OCI-LY1 (cell line): ENCODE results near the gene IFNGR1.

Source experiments
- H2AFZ ChIP-seq: fragments of 200-600 bp; sonication (generic), shearing (Covaris generic); 2 replicates; pipeline ENCODE4 v1.6.0; 2014; ENCODE audit warnings: antibody characterized with exemption, mild to moderate bottlenecking, low read length
- H3F3A ChIP-seq: fragments of 200-600 bp; sonication (generic), shearing (Covaris generic); 2 replicates; pipeline ENCODE4 v1.6.0; 2014; ENCODE audit warnings: mild to moderate bottlenecking, antibody characterized with exemption, low read length, moderate library complexity; ENCODE audit not compliant: insufficient read depth
- H3K27ac ChIP-seq: fragments of 200-600 bp; sonication (generic); 2 replicates; pipeline ENCODE4 v1.5.1; 2014; ENCODE audit warnings: low read length, mixed run types, mild to moderate bottlenecking, low read depth; ENCODE audit not compliant: poor library complexity, severe bottlenecking
- H3K27me3 ChIP-seq: fragments of 200-600 bp; sonication (generic); 2 replicates; pipeline ENCODE4 v1.6.0; 2014; ENCODE audit warnings: antibody characterized with exemption, mild to moderate bottlenecking, low read length, moderate library complexity; ENCODE audit not compliant: insufficient read depth
- H3K36me3 ChIP-seq: fragments of 200-600 bp; sonication (generic); 2 replicates; pipeline ENCODE4 v1.6.1; 2014; ENCODE audit warnings: mild to moderate bottlenecking, antibody characterized with exemption, low read length, moderate library complexity, mixed read lengths; ENCODE audit not compliant: insufficient read depth
- H3K4me1 ChIP-seq: fragments of 200-600 bp; sonication (generic); 2 replicates; pipeline ENCODE4 v1.5.1; 2014; ENCODE audit warnings: mild to moderate bottlenecking, low read length, moderate library complexity; ENCODE audit not compliant: insufficient read depth, severe bottlenecking
- H3K4me2 ChIP-seq: fragments of 200-600 bp; sonication (generic), shearing (Covaris generic); 2 replicates; pipeline ENCODE4 v1.6.1; 2014; ENCODE audit warnings: low read length
- H3K4me3 ChIP-seq: fragments of 200-600 bp; sonication (generic); 2 replicates; pipeline ENCODE4 v1.5.1; 2014; ENCODE audit warnings: low read length, low read depth, mild to moderate bottlenecking, mixed read lengths; ENCODE audit not compliant: poor library complexity, severe bottlenecking
- H3K79me2 ChIP-seq: fragments of 200-600 bp; shearing (Covaris generic); 2 replicates; pipeline ENCODE4 v1.6.1; 2016; ENCODE audit warnings: mixed run types, low read length, mixed read lengths; ENCODE audit not compliant: insufficient read depth
- H3K9ac ChIP-seq: fragments of 200-600 bp; sonication (generic), shearing (Covaris generic); 2 replicates; pipeline ENCODE4 v1.6.1; 2014; ENCODE audit warnings: mild to moderate bottlenecking, low read length, mixed read lengths
- H3K9me2 ChIP-seq: fragments of 200-600 bp; sonication (generic), shearing (Covaris generic); 2 replicates; pipeline ENCODE4 v1.6.1; 2014; ENCODE audit warnings: low read depth, mild to moderate bottlenecking, low read length, mixed read lengths
- H3K9me3 ChIP-seq: fragments of 200-600 bp; shearing (Covaris generic); 2 replicates; pipeline ENCODE4 v1.6.1; 2014; ENCODE audit warnings: low read length, mixed read lengths
- H4K20me1 ChIP-seq: fragments of 200-600 bp; sonication (generic), shearing (Covaris generic); 2 replicates; pipeline ENCODE4 v1.6.0; 2016; ENCODE audit warnings: mild to moderate bottlenecking, low read length; ENCODE audit not compliant: insufficient read depth
- CTCF ChIP-seq: fragments of 200-600 bp; sonication (generic), shearing (Covaris generic); IDR thresholded peaks from 2 replicates; pipeline ENCODE4 v1.5.1; 2017; ENCODE audit warnings: mild to moderate bottlenecking, antibody characterized with exemption, low read length, moderate library complexity, mixed read lengths
- EZH2 ChIP-seq: fragments of 200-600 bp; sonication (generic), shearing (Covaris generic); IDR thresholded peaks from 2 replicates; pipeline ENCODE4 v1.8.0; 2017; ENCODE audit warnings: borderline replicate concordance, mixed run types, mild to moderate bottlenecking, antibody characterized with exemption, low read length, moderate library complexity, mixed read lengths

The IFNGR1 gene

DNA sequence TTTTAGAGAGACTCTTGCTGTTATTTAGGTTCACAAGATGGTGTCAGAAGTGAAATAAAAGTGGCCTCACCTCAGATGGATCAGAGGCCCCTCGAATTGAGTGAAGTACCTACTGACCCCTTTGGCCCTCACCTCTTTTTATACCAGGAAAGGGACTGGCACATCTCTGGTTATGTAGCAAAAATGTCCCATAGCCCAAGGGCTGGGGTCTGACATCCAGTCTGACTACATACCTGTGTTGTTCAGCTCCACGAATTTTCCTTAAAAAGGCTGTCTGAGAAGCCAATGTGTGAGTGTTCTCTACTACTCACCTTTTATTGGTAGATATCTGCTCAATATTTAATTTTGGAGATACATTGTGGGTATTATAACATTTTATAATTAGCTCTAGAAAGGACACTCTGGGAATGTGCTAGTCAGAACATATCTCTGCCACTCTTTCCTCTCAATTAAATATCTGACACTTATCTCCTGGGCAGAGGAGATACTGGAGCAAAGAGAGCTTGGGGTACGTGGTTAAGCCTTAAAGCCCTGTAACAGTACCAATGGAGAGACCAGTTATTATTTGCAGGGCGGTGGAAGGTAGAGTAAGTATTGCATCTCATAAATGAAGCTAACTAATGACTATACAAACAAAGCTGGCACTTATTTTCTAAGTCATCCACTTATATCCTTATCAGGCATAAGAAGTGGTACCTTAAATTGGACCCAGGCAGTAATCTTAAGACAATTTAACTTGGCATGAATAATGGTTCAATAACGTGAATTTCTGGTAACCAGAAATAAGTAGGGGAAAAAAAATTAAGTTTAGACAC, 25.7 kb downstream of the IFNGR1 start:
- H3K4me1 ChIP-seq = no peaks in the 10 kb centered on the region
- H3F3A ChIP-seq = no peaks in the 10 kb centered on the region
- no peaks in the 10 kb centered on the region for H3K79me2 ChIP-seq
- no peak overlapping the region for H3K4me2 ChIP-seq
- no peak overlapping the region for H3K4me3 ChIP-seq
- H3K9me2 ChIP-seq = no peaks in the 10 kb centered on the region
- H3K36me3 ChIP-seq = peaks cover 12% of the 10 kb centered on the region
- H2AFZ ChIP-seq = no peak overlapping the region
- no peak overlapping the region for H3K9ac ChIP-seq
- no peaks in the 10 kb centered on the region for H4K20me1 ChIP-seq
- H3K27ac ChIP-seq = no peak overlapping the region
- H3K27me3 ChIP-seq = no peaks in the 10 kb centered on the region
- TF ChIP-seq CTCF (no peak), EZH2 (no peak)
- 0 out of 2 replicates have a peak, but pooled peaks cover 9% of the 10 kb centered on the region for H3K9me3 ChIP-seq

- H3K79me2 ChIP-seq = no peaks in the 10 kb centered on the region
- TF ChIP-seq EZH2 (no peak), CTCF (peak; percentile 23; the same call in 1 of the 2 replicates)
- peaks cover 13% of the 10 kb centered on the region; the same call in 1 of the 2 replicates for H3K9me3 ChIP-seq
- peaks cover 5% of the 10 kb centered on the region for H3K36me3 ChIP-seq
- no peaks in the 10 kb centered on the region for H4K20me1 ChIP-seq
- no peaks in the 10 kb centered on the region for H3K4me1 ChIP-seq
- no peak overlapping the region for H3K4me2 ChIP-seq
- H3K9me2 ChIP-seq = no peaks in the 10 kb centered on the region
- no peak overlapping the region for H2AFZ ChIP-seq
- H3F3A ChIP-seq = no peaks in the 10 kb centered on the region
- no peak overlapping the region for H3K4me3 ChIP-seq
- H3K9ac ChIP-seq = no peak overlapping the region
- H3K27me3 ChIP-seq = no peaks in the 10 kb centered on the region
- H3K27ac ChIP-seq = no peak overlapping the region
Observed at GRCh38 chr6:137192821-137193220, 26.4 kb downstream of the IFNGR1 start.

DNA sequence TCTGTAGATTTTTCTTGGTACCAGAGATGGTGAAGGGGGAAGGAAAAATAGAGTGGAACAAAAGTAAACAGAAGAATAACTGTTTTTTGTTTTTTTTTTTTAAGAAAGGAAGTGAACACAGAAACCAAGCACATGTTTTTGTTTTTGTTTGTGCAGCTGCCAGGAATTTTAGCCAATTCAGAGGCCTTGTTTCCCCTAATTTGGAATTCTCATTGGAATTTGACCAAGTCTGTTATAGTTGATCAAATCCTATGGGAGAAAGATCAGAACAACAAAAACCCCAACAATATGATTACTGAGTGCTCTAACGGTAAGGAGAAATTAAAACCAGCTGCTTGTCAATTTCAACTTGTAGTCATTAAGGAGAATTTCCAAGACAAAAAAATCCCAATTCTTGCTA, 27.5 kb downstream of the IFNGR1 start:
- no peak for TF ChIP-seq EZH2
- H3K4me2 ChIP-seq = no peak overlapping the region
- no peak overlapping the region for H2AFZ ChIP-seq
- peaks cover 13% of the 10 kb centered on the region; the same call in 1 of the 2 replicates for H3K9me3 ChIP-seq
- H3K27ac ChIP-seq = no peak overlapping the region
- no peaks in the 10 kb centered on the region for H4K20me1 ChIP-seq
- no peaks in the 10 kb centered on the region for H3F3A ChIP-seq
- no peak overlapping the region for H3K4me3 ChIP-seq
- no peaks in the 10 kb centered on the region for H3K27me3 ChIP-seq
- H3K4me1 ChIP-seq = no peaks in the 10 kb centered on the region
- no peaks in the 10 kb centered on the region; the same call in 1 of the 2 replicates for H3K36me3 ChIP-seq
- H3K9ac ChIP-seq = no peak overlapping the region
- no peaks in the 10 kb centered on the region for H3K9me2 ChIP-seq
- H3K79me2 ChIP-seq = no peaks in the 10 kb centered on the region

DNA sequence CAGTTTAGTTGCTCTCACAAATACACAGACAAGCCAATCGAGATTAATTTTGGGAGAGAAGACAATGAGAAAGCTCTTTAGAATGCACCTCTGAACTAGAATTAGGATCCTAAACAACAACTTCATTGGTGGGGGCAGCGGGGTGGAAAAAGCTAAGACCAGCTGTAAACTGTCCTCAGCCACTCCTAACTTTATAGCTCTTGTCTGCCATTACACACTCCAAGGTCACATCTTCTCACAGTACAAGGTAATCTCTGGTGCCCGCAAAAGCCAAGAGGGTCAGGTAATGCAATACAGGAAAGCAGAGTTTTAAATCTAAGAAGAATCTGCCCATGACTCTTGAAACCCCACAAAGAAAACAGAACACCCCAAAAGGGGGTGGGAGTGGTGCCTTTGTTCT, 27.9 kb downstream of the IFNGR1 start:
- H3K36me3 ChIP-seq = no peaks in the 10 kb centered on the region
- peaks cover 13% of the 10 kb centered on the region; the same call in 1 of the 2 replicates for H3K9me3 ChIP-seq
- H3F3A ChIP-seq = no peaks in the 10 kb centered on the region
- no peak overlapping the region for H2AFZ ChIP-seq
- no peaks in the 10 kb centered on the region for H4K20me1 ChIP-seq
- no peaks in the 10 kb centered on the region for H3K4me1 ChIP-seq
- no peak overlapping the region for H3K4me3 ChIP-seq
- H3K79me2 ChIP-seq = no peaks in the 10 kb centered on the region
- no peak overlapping the region for H3K27ac ChIP-seq
- no peak overlapping the region for H3K9ac ChIP-seq
- no peaks in the 10 kb centered on the region for H3K9me2 ChIP-seq
- TF ChIP-seq CTCF (no peak), EZH2 (no peak)
- H3K4me2 ChIP-seq = no peak overlapping the region
- H3K27me3 ChIP-seq = no peaks in the 10 kb centered on the region
